ENCODE data around the gene CAPN8. TPM values are rescaled to one million over a fixed set of nuclear protein-coding genes. Genes with fewer than 3 reads are reported as not detected.
A peak's percentile ranks its signal among the peaks of the same experiment; 100 is the strongest.

The CAPN8 gene
- total RNA-seq, 1 donor from 2014 or later, result 0.49 TPM

DNA sequence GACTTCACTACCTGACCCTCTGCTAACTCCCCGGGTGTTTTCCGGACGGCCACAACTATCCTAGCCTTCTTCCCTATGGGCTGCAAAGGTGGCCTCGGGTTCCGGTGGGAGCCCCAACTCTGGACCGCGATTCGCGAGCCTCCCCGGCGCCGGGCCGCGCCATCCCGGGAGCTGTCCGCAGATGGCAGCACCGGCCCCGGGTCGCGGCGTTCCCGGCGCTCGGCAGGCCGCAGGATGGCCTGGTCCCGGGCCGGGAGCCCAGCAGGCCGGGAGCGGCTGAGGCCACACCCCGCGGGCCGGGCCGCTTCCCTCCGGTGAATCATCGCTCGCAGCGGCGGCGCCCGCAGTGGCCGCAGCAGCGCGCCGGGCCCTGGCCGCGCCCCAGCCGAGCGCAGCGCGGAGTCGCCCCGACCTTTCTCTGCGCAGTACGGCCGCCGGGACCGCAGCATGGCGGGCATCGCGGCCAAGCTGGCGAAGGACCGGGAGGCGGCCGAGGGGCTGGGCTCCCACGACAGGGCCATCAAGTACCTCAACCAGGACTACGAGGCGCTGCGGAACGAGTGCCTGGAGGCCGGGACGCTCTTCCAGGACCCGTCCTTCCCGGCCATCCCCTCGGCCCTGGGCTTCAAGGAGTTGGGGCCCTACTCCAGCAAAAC lies 46.8 kb upstream of the CAPN8 start, which contains the start of gene CAPN2:
Gene CAPN2 (plus strand): TSS at position 346 of the 656 bp plus-strand sequence. CDS start 102 bp downstream, at position 448.
- H3K27ac ChIP-seq, result peak within 1 kb of the TSS; percentile 96
- no peaks in the 10 kb centered on the region for H3K36me3 ChIP-seq
- no peaks in the 10 kb centered on the region for H3K9me3 ChIP-seq
- peaks cover 70% of the 10 kb centered on the region for H3K4me1 ChIP-seq
- TF ChIP-seq POLR2AphosphoS5 (IDR thresholded peaks at IDR 0.05; ENCODE audit: insufficient read depth in 1 of 2, low read depth in 1 of 2) (peak in 1 of 2 donors; percentile 54), POLR2A (IDR thresholded peaks at IDR 0.05) (peak in 1 of 2 donors; percentile 89)
- TF ChIP-seq, protein P1, sequence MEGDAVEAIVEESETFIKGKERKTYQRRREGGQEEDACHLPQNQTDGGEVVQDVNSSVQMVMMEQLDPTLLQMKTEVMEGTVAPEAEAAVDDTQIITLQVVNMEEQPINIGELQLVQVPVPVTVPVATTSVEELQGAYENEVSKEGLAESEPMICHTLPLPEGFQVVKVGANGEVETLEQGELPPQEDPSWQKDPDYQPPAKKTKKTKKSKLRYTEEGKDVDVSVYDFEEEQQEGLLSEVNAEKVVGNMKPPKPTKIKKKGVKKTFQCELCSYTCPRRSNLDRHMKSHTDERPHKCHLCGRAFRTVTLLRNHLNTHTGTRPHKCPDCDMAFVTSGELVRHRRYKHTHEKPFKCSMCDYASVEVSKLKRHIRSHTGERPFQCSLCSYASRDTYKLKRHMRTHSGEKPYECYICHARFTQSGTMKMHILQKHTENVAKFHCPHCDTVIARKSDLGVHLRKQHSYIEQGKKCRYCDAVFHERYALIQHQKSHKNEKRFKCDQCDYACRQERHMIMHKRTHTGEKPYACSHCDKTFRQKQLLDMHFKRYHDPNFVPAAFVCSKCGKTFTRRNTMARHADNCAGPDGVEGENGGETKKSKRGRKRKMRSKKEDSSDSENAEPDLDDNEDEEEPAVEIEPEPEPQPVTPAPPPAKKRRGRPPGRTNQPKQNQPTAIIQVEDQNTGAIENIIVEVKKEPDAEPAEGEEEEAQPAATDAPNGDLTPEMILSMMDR (IDR thresholded peaks at IDR 0.05), result peak; percentile 57 to 78 (median 58)
- H3K27me3 ChIP-seq, result no peaks in the 10 kb centered on the region
- peak within 1 kb of the TSS; percentile 68 to 75 for H3K4me3 ChIP-seq
- no peak for DNase-seq (ENCODE audit: extremely low spot score in 2 of 2)
- intact Hi-C loops (cut with DNase I), result loop anchor here (2.0 kb wide), 1 partner anchor 36 kb away; no protein-coding TSS in a partner anchor

DNA sequence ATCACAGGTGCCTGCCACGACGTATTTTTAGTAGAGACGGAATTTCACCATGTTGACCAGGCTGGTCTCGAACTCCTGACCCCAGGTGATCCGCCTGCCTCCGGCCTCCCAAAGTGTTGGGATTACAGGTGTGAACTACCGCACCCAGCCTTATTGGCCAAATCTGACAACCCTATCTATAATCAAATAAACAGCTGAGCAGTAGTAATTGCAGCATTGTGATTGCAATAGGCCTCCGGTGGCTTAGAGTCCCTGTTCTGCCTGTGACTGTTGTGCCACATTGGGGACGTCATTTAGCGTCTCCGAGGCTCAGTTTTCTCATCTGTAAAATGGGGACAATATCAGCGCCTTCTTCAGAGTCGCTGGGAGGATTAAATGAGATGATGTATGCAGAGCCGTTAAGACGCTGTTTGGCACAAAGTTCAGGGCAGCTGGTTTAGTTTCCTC lies 46.3 kb upstream of the CAPN8 start:
- H3K4me3 ChIP-seq, result peak overlapping the region; percentile 68 to 75
- intact Hi-C loops (cut with DNase I), result loop anchor here (2.0 kb wide), 1 partner anchor 37 kb away; no protein-coding TSS in a partner anchor
- no peak for DNase-seq (ENCODE audit: extremely low spot score in 2 of 2)

DNA sequence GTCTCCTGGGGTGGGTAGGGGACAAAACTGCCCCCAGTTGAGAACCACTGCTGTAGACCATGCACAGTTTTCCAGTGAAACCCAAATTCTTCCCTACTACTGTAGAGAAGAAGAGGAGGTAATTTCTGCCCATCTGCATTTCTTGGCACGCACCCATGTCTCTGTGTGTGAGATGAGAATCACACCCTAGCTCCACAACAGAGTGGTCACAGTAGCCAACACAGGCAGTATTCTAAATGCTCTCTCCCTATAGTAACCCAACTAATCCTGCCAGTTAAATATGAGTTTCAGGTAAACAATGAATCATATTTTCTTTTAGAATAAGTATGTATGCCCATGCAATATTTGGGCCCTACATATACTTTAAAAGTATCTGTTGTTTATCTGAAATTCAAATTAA lies 45.7 kb upstream of the CAPN8 start:
- TF ChIP-seq, protein P1 (IDR thresholded peaks at IDR 0.05), result no peak
- TF ChIP-seq POLR2AphosphoS5 (IDR thresholded peaks at IDR 0.05; ENCODE audit: insufficient read depth in 1 of 2, low read depth in 1 of 2) (no peak), POLR2A (IDR thresholded peaks at IDR 0.05) (no peak)
- H3K4me3 ChIP-seq, result no peak overlapping the region
- no peaks in the 10 kb centered on the region for H3K27me3 ChIP-seq
- intact Hi-C loops (cut with DNase I), result no loop called here
- H3K9me3 ChIP-seq, result no peaks in the 10 kb centered on the region
- no peaks in the 10 kb centered on the region for H3K36me3 ChIP-seq
- peaks cover 70% of the 10 kb centered on the region for H3K4me1 ChIP-seq
- DNase-seq (ENCODE audit: extremely low spot score in 2 of 2), result no peak
- H3K27ac ChIP-seq, result no peak overlapping the region

More for the DNA sequence above, 46.3 kb upstream of the CAPN8 start:
- TF ChIP-seq POLR2A (IDR thresholded peaks at IDR 0.05) (no peak), POLR2AphosphoS5 (IDR thresholded peaks at IDR 0.05; ENCODE audit: insufficient read depth in 1 of 2, low read depth in 1 of 2) (no peak)
- TF ChIP-seq, protein P1 (IDR thresholded peaks at IDR 0.05), result no peak
- peak overlapping the region; percentile 96 for H3K27ac ChIP-seq
- H3K9me3 ChIP-seq, result no peaks in the 10 kb centered on the region
- H3K36me3 ChIP-seq, result no peaks in the 10 kb centered on the region
- H3K4me1 ChIP-seq, result peaks cover 70% of the 10 kb centered on the region
- no peaks in the 10 kb centered on the region for H3K27me3 ChIP-seq

DNA sequence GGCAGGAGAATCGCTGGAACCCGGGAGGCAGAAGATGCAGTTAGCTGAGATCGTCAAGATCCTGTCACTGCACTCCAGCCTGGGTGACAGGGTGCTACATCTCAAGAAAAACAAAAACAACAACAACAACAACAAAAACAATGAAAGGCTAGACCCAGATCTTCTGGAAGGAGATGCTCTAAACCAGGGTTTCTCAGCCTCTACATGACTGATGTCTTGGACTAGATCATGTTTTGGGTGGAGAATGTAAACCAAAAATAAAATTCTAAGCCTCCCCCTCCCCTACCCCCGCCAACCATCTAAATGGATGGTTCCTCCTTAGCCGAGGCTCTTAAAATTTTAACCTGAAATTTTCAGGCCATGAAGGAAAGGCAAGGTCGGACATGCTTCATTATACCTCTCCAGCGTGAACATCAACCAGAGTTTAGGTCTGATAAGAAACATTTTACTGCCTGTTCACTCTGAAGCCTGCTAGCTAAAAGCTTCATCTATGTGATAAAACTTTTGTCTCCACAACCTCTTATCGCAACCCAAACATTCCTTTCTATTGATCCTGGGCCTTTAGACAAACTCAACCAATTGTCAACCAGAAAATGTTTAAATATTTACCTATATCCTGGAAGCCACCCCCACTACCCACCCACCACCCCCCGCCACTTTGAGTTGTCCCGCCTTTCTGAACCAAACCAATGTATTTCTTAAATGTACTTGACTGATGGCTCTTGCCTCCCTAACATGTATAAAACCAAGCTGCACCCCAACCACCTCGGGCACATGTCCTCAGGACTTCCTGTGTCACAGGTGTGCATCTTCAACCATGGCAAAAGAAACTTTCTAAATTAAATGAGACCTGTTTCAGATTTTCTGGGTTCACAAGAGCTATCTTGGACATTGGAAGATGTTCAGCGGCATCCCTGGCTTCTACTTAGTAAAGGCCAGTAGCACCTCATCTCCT lies 45.0 kb upstream of the CAPN8 start:
- Histone ChIP-seq H3K27ac (no peak overlapping the region), H3K36me3 (no peaks in the 10 kb centered on the region), H3K27me3 (no peaks in the 10 kb centered on the region), H3K4me3 (no peak overlapping the region), H3K9me3 (no peaks in the 10 kb centered on the region), H3K4me1 (peaks cover 70% of the 10 kb centered on the region)
- intact Hi-C loops (cut with DNase I), result no loop called here
- TF ChIP-seq POLR2AphosphoS5 (IDR thresholded peaks at IDR 0.05; ENCODE audit: insufficient read depth in 1 of 2, low read depth in 1 of 2), result no peak
- no peak for TF ChIP-seq POLR2A (IDR thresholded peaks at IDR 0.05)
- TF ChIP-seq, protein P1 (IDR thresholded peaks at IDR 0.05), result no peak
- no peak for DNase-seq (ENCODE audit: extremely low spot score in 2 of 2)
